DMS 273 treated with DMSO at 0.1 percent for 48 hours (cell line): ENCODE data around the gene TSPAN2.
A peak's percentile ranks its signal among the peaks of the same experiment; 100 is the strongest.

Experiments used
- DNase-seq: peaks from one replicate; lab custom pipeline; 2025; lab: John Stamatoyannopoulos, UW

The TSPAN2 gene

DNA sequence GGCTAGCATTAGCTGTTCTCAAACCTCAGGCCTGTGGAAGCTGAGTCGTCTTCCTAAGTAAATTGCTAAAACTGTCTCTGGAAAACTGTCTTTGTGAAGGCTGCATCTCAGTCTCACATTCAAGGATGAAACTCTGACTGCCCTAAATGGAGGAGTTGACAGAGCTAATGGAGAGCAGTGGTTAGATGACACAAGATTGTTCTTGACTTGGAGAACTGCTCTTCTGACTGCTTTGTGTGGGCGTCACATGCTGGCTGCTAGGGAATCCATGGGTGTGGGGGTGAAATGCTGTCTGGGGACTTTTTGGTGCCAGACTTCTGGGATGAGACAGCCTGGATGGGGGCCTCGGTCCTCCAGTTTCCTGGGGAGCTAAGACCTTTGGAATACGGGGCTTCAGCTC, 24.5 kb upstream of the TSPAN2 start:
- no peak for DNase-seq

DNA sequence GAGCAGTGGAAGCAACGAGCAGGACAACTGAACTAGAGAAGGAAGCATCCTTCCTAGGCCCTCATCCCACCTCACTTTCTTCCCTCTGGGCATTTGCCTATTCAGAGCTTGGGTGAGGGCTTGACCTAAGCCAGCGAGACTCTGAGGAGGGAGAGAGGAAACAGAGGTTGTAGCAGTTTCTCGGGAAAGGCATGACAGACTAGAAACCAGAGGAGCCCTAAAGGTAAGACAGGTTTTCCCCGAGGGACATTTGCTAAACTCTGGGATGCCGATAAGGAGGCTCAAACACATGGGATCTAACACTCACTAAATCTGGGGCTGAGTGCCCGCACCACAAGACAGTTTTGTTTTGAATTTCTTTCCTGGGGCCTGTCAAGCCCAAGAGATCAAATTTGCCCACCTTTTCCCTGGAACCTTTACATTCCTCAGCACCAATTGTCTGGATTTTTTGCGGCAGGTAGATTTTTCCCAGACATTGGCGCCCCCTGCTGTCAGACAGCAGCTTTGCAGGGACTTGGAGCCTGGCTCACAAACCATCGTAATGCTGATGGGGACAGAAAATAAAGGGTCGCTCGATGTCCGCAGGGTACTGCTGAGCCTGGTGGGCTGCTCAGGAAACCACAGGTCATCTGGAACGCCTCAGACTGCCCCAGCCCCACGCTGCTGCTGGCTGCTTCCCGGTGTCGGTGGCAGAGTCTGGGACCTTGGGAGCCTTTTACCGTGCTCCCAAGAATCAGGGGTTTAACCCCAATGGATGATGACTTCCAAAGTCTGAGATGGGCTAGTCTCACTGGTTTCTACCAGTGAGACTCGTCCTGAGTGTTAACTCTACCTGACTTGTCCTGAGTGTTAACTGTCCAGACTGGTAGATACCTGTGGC, 23.4 kb upstream of the TSPAN2 start:
- DNase-seq: no peak

- no peak for DNase-seq
These were observed 18.4 kb upstream of the TSPAN2 start for GRCh38 chr1:115107516-115108260.

DNA sequence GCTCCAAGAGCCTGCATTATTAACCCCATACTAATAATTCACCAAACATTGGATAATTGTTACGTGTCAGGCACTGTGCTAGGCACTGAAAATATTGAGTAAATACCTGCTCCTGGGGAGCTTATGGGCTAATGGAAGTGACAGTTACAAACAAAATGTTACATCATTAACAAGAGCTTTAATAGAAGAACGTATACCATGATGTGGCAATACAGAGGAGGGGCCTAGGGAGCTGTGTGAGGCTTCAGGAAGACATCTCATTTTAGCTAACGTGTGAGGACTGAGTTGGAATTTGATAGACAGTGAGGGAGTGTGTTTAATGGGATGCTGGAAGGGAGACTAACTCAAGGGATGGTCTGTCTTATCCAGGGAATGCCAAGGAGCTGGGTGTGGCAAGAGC, 16.5 kb upstream of the TSPAN2 start:
- no peak for DNase-seq

GRCh38 chr1:115099693-115100050, 10.4 kb upstream of the TSPAN2 start:
- no peak for DNase-seq

DNA sequence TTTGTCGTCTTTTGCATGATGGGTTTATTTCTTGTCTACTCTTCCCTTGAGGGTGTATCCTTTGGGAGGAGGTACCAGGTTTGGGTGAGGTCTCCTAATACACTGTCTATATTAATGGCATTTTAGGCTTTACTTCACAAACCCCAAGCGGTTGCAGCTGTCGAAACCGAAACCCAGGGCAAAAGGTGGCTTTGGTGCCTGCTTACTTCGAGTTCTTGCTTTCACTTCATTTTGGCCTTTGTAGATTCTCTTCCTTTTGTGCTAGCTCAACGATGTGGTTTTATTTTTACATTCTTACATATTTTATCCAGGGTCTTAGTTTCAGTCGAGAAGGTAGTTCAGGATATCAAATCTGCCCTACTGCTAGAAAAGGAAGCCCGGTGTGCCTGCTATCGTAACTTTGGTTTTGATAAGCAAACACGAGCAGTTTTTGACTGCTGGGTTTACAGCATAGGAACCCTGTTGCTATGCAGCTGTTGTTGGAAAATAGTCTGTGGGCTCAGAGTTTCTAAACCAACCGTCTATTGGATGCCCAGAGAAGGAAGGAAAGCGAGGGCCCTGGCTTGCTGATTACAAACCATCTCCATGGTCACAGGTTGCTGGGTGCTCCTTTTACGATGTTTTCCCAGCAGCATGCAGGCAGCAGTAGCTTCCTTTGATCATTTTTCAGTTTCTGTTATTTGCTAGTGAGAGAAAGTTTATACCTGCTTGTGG, 9.8 kb upstream of the TSPAN2 start:
- peak; percentile 55 for DNase-seq

GRCh38 chr1:115092175-115092574, 2.9 kb upstream of the TSPAN2 start:
- no peak for DNase-seq

- DNase-seq: no peak
These were observed 2.3 kb upstream of the TSPAN2 start for GRCh38 chr1:115091572-115091971.

GRCh38 chr1:115090956-115091355, 1.7 kb upstream of the TSPAN2 start:
- DNase-seq: no peak

GRCh38 chr1:115090540-115090939, 1.2 kb upstream of the TSPAN2 start:
- DNase-seq: no peak

DNA sequence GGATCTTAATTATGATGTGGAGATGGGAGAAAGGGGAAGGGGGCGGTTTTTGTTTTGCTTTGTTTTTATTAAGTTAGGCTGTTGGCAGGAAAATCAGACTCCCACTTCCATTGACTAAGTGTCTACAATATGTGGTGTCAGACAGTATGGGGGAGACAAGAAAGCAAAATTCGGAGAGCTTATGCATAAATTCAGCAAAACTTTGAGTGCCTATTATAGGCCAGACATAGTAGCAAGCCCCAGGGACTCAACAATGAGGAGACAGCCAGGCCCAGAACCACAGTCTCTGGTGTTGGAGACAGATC, 835 bp upstream of the TSPAN2 start:
- no peak for DNase-seq

DNA sequence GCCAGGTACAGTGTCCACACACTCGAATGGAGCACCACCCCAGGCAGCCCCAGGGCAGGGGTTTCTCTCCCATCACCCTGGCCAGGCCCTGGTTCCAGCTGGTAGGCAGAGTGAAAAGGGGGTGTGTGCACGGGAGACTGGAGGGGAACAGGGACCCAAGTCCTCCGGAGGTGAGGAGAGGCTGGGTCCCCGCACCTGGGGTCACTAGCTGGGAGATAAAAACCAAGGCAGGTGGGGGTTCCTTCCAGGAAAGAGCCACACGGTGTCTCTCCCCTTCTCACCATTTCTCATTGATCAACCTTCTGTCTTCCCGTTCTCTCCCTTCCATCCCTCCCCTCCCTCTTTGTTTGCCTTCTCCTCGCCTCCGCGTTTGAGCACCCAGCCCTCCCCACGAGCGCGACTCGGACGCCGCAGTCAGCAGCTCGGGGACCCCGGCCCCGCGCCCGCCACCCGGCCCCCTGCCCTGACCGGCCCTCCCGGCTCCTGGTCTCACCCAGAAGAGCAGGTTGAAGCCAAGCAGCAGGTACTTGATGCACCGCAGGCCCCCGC, 358 bp downstream of the TSPAN2 start:
- no peak for DNase-seq

- DNase-seq: no peak
These were observed 1.1 kb downstream of the TSPAN2 start for GRCh38 chr1:115088115-115088778.

DNA sequence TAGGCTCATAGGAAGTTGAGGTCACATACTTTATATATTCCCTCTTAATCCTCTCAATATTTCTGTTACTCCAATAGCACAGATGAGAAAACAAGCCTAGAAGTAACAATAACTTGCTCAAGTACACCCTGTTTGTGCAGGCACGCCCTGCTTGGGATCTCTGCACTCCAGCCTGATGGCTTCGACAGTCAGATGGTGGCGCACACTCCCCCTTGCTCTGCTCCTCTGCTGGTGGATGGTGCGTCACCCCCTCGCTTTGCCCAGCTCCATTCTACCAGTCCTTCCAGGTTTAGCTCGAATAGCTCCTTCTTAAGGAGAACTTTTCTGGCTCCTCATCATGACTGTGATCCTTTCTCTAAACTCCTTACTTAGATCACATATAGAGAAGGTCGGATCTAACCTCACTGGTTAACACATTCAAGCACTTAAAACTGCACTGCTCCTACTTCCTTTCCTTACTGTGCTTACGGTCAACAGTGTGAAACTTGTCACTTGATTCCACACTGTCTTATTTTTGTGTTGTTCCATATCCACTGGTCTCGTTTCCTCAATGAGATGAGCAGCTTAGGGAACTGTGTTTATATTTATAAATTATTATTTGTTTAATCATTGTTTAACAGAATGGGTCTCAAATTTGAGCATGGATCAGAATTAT, 3.0 kb downstream of the TSPAN2 start:
- no peak for DNase-seq

DNA sequence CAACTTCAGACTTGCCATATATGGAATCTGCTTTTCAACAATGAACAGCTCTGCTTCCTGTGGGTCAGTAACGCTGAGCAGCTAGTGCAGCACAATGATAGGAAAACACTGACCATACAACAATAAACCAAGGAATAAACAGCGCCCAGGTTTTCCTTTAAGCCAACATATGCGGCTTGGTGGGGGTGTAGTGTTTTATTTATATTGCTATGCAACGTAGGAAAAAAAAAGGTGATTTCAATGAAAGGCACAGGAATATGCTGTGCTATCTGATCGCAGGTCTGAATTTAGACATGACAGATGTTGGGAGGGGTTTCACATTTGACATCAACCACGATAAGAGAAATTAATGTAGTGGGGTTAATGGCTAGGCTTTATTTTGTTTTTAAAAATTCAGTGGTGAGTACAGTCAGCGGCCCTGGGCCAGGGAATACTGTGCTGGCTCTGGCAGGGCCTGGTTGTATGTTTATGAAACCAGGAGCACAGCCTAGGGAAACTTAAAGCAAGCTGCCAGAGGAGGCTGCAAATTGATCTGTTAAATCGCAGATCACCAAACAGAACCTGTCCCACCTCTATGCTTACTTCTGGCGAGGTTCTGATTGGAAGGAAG, 4.3 kb downstream of the TSPAN2 start:
- DNase-seq: peak; percentile 58

DNA sequence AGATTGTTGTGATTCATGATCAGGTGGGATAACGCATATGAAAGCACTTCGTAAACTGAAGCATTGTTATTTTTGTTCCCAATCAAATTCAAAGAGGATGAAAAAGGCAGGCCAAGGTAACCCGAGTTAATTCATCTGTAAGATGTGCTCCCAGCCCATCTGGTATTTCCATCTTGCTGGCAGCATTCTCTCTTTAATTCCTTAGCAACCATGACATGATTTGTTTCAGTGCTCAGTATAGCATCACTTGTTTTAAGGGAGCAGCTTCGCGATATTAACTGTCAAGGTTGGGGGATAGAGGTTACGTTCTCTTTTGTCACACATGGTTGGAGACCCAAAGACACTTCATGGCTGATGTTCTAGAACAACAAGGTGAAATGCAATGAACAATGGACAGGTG, 6.4 kb downstream of the TSPAN2 start:
- DNase-seq: peak; percentile 57

DNA sequence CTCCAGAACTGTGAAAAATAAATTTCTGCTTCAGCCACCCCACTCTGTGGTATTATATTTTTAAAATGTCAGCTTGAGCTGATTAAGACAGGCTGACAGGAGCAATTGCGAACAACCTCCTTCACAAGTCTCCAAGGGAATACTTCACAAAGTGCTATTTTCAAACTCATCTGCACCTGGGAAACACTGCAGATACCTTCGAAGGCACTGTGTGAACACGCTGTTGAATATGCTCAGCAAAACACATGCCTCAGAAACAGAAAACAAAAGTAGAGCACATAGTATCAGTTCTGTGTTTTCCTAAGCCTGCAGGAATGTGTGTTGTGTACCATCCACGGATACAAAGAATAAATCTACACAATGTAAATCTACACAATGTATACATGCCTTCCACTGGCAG, 10.6 kb downstream of the TSPAN2 start:
- DNase-seq: no peak

GRCh38 chr1:115077984-115078330, 11.3 kb downstream of the TSPAN2 start:
- DNase-seq: no peak

DNA sequence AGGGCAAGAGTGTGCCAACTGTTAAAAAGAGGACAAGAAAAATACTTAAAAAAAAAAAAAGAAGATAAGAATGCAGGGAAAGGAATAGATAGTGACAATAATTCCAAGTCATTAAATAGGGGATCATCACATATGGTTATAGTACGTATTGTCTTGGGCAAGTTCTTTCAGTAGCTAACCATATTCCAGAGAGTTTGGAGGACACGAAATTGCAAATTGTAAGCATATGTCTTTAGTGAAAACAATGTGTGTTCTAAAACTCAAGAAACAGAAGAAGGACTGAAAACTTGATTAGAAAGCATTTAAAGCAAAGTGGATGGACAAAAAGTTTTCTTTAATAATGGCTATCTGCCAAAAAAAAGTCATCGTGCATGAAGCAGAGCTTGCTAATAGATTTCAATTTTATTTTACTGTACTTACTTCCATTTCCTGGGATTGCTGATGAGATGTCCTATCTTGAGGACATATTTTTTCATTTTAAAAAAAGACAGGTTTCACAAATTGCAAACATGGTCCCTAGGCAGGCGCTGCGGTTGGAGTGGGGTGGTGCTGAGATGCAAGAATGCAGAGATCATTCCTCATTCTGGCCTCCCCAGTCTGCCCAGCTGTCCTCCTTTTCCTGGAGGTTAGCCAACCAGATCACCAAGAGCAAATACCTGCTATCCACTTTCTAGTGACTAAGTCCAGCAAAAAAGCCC, 11.9 kb downstream of the TSPAN2 start:
- DNase-seq: no peak

GRCh38 chr1:115076384-115076915, 12.9 kb downstream of the TSPAN2 start:
- DNase-seq: no peak
